ENCODE measurements around the gene SLC28A1. TPM values are rescaled to one million over a fixed set of nuclear protein-coding genes. Genes with fewer than 3 reads are reported as not detected.

SLC28A1 gene
- total RNA-seq, 1 donor from 2014 or later = not detected

- Mint-ChIP-seq H3K27ac (ENCODE audit: unreplicated experiment) (peak overlapping the region; percentile 17), H3K4me3 (no peak overlapping the region), H3K4me1 (peaks cover 12% of the 10 kb centered on the region), H3K9me3 (no peaks in the 10 kb centered on the region), H3K36me3 (ENCODE audit: low read depth) (no peaks in the 10 kb centered on the region), H3K27me3 (ENCODE audit: low read depth) (peaks cover 2% of the 10 kb centered on the region)
- TF ChIP-seq CTCF (conservative IDR thresholded peaks at IDR 0.05) = no peak
- DNase-seq (ENCODE audit: low read depth, low spot score) = no peak
Observed at GRCh38 chr15:84910928-84911623, 26.6 kb downstream of the SLC28A1 start.

DNA sequence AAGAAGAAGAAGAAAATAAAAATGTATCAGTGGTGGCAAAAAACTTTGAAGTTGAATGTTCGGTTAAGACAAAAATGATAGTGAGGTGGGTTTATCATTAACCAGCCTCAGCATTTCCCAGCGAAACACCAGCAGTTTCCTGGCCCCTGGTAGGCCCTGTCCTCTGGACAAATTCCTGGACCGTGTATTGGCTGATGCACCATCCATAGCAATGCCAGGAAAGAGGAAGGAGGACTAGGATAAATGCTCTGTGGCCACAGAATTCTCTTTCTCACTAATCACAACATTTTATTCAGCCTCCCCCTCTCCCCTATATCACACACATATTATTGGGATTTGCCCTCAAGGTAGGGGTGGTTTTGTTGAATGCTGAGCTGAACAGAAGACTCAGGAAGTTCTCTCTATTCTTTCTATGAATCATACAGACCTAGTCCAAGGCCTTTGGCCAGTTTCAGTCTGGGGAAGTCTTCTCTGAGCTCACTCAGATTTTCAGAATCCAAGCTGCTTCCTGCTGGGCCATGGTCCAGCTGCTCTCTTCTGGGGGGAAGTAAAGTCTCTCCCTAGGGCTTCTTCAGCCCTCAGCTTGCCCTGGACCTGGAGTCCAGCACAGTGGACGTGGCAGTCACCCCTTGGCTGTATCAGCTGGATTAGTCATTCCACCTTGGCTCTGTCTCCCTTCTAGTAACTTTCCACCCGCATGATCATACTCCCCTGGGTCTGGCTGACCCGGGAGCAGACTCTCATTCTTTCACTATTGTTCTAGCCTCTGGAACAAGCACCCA is 27.6 kb downstream of the SLC28A1 start:
- Mint-ChIP-seq H3K4me1 (peaks cover 12% of the 10 kb centered on the region), H3K4me3 (no peak overlapping the region), H3K27ac (ENCODE audit: unreplicated experiment) (peak overlapping the region; percentile 3), H3K9me3 (no peaks in the 10 kb centered on the region), H3K36me3 (ENCODE audit: low read depth) (no peaks in the 10 kb centered on the region), H3K27me3 (ENCODE audit: low read depth) (peaks cover 2% of the 10 kb centered on the region)
- no peak for DNase-seq (ENCODE audit: low read depth, low spot score)
- no peak for TF ChIP-seq CTCF (conservative IDR thresholded peaks at IDR 0.05)

DNA sequence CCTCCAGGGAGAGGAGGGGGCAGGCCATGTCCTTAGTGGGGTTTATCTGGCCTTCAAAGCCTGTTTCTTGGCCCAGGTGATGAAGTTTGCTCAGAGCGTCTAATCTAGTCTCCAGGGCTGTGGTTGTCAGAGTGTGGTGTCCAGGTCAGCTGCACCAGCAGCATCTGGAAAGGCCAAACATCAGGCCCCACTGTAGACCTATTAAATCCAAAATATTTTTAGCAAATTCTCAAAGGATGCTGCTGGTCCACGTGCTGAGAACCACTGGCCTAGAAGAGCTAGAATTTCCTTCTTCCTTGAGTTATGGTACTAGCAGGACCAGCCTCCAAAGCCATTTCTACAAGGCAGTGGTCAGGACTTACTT is 28.9 kb downstream of the SLC28A1 start:
- TF ChIP-seq CTCF (conservative IDR thresholded peaks at IDR 0.05) = no peak
- peaks cover 12% of the 10 kb centered on the region for H3K4me1 Mint-ChIP-seq
- no peak overlapping the region for H3K27ac Mint-ChIP-seq (ENCODE audit: unreplicated experiment)
- H3K27me3 Mint-ChIP-seq (ENCODE audit: low read depth) = peaks cover 2% of the 10 kb centered on the region
- no peak for DNase-seq (ENCODE audit: low read depth, low spot score)
- H3K36me3 Mint-ChIP-seq (ENCODE audit: low read depth) = no peaks in the 10 kb centered on the region
- H3K9me3 Mint-ChIP-seq = no peaks in the 10 kb centered on the region
- no peak overlapping the region for H3K4me3 Mint-ChIP-seq

DNA sequence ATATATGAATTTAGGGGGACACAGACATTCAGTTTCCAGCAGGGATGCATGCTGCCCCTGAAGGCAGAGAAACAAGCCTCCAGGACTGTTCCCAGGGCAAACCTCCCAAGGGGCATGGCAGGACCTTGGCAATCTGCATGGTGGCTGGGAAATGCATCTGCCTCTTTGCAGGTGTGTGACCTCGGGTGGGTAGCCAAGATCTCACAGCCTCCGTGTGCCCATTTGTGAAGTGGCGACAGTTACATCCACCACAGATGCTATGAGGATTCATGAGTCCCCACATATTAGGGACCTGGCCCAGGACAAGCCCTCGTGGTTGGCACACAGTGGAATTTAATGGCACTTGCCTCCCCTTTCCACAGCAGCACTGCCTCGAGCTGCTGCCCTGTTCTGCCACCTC is 29.9 kb downstream of the SLC28A1 start:
- DNase-seq (ENCODE audit: low read depth, low spot score) = no peak
- H3K27me3 Mint-ChIP-seq (ENCODE audit: low read depth) = peaks cover 2% of the 10 kb centered on the region
- H3K9me3 Mint-ChIP-seq = no peaks in the 10 kb centered on the region
- no peak overlapping the region for H3K4me3 Mint-ChIP-seq
- no peak for TF ChIP-seq CTCF (conservative IDR thresholded peaks at IDR 0.05)
- no peak overlapping the region for H3K27ac Mint-ChIP-seq (ENCODE audit: unreplicated experiment)
- H3K36me3 Mint-ChIP-seq (ENCODE audit: low read depth) = no peaks in the 10 kb centered on the region
- H3K4me1 Mint-ChIP-seq = peaks cover 7% of the 10 kb centered on the region

GRCh38 chr15:84914909-84915605 is 30.6 kb downstream of the SLC28A1 start:
- Mint-ChIP-seq H3K36me3 (ENCODE audit: low read depth) (no peaks in the 10 kb centered on the region), H3K27ac (ENCODE audit: unreplicated experiment) (peak overlapping the region; percentile 88), H3K4me3 (no peak overlapping the region), H3K4me1 (peaks cover 5% of the 10 kb centered on the region), H3K27me3 (ENCODE audit: low read depth) (peaks cover 2% of the 10 kb centered on the region), H3K9me3 (no peaks in the 10 kb centered on the region)
- TF ChIP-seq CTCF (conservative IDR thresholded peaks at IDR 0.05) = no peak
- no peak for DNase-seq (ENCODE audit: low read depth, low spot score)

Data from neural crest cell (in vitro differentiated cells).